K562 (cell line): Measurements from ENCODE around the gene PDLIM4. TPM values are rescaled to one million over a fixed set of nuclear protein-coding genes. Genes with fewer than 3 reads are reported as not detected.

ENCODE experiments used
- ARHGAP35 ChIP-seq: fragments of 450-650 bp; IDR thresholded peaks from 2 replicates; pipeline ENCODE4 v1.6.1; 2018; ENCODE audit not compliant: partially characterized antibody
- CBX3 ChIP-seq, 2 experiments: IDR thresholded peaks; 1 replicate in 1 of 2; 2 replicates in 1 of 2; pipeline ENCODE4 v1.6.1; 2012; ENCODE audit warnings: inconsistent platforms in 2 of 2, low read length in 2 of 2, borderline replicate concordance in 1 of 2, control low read depth in 1 of 2
- CCNT2 ChIP-seq: IDR thresholded peaks from 2 replicates; pipeline ENCODE4 v1.6.1; 2011; ENCODE audit warnings: borderline replicate concordance, low read depth, mild to moderate bottlenecking, moderate library complexity, mixed read lengths, low read length; ENCODE audit not compliant: insufficient read length; ENCODE audit errors: extremely low read depth
- ESRRA ChIP-seq: fragments of 450-650 bp; IDR thresholded peaks from 2 replicates; pipeline ENCODE4 v1.6.1; 2014; ENCODE audit warnings: low read depth, mild to moderate bottlenecking, moderate library complexity, borderline replicate concordance
- ETV5 ChIP-seq: sonication (generic); formaldehyde crosslinking; IDR thresholded peaks from 2 replicates; pipeline ENCODE4 v1.4.0; 2020; ENCODE audit warnings: low read depth, mild to moderate bottlenecking, missing genetic modification reagents
- FIP1L1 ChIP-seq: fragments of 200-400 bp; formaldehyde crosslinking; IDR thresholded peaks from 2 replicates; pipeline ENCODE4 v1.6.1; 2018; ENCODE audit warnings: mild to moderate bottlenecking, low read depth, low read length; ENCODE audit not compliant: poor library complexity, severe bottlenecking
- HDAC3 ChIP-seq: fragments of 450-650 bp; IDR thresholded peaks from 2 replicates; pipeline ENCODE4 v1.6.1; 2018; ENCODE audit warnings: borderline replicate concordance, mild to moderate bottlenecking, moderate library complexity; ENCODE audit not compliant: partially characterized antibody
- L3MBTL2 ChIP-seq: fragments of 450-650 bp; IDR thresholded peaks from 2 replicates; pipeline ENCODE4 v1.6.1; 2016; ENCODE audit warnings: mild to moderate bottlenecking, moderate library complexity
- NRF1 ChIP-seq, 2 experiments: fragments of 450-650 bp; IDR thresholded peaks in 1 of 2; conservative IDR thresholded peaks in 1 of 2; 2 replicates each; pipeline ENCODE4 v1.6.1; 2014; ENCODE audit warnings: mild to moderate bottlenecking in 2 of 2
- POLR2B ChIP-seq: fragments of 450-650 bp; IDR thresholded peaks from 2 replicates; pipeline ENCODE4 v1.6.1; 2018; ENCODE audit warnings: low read depth; ENCODE audit not compliant: partially characterized antibody
- POLR3G ChIP-seq: IDR thresholded peaks from 2 replicates; pipeline ENCODE4 v1.6.1; 2011; ENCODE audit not compliant: insufficient read length, insufficient replicate concordance; ENCODE audit errors: extremely low read depth
- SP1 ChIP-seq: sonication (generic); formaldehyde crosslinking; IDR thresholded peaks from 2 replicates; pipeline ENCODE4 v1.8.1; 2022; ENCODE audit warnings: mild to moderate bottlenecking, missing genetic modification reagents
- SPI1 ChIP-seq: IDR thresholded peaks from 2 replicates; pipeline ENCODE4 v1.6.1; 2011; ENCODE audit warnings: low read depth, low read length, control low read depth, borderline replicate concordance
- YY1 ChIP-seq, 3 experiments: IDR thresholded peaks; 2 replicates each; pipeline ENCODE4 v1.6.1; 2011; ENCODE audit warnings: low read length in 2 of 3, mild to moderate bottlenecking in 2 of 3, moderate library complexity in 2 of 3, borderline replicate concordance in 1 of 3, control low read depth in 1 of 3, low read depth in 1 of 3; ENCODE audit not compliant: insufficient read depth in 3 of 3, insufficient replicate concordance in 2 of 3, control insufficient read depth in 1 of 3, insufficient read length in 1 of 3; ENCODE audit errors: extremely low read depth in 1 of 3
- ZBTB9 ChIP-seq: fragments of 450-650 bp; formaldehyde crosslinking; IDR thresholded peaks from 2 replicates; pipeline ENCODE4 v1.4.0; 2020; ENCODE audit warnings: mild to moderate bottlenecking, moderate library complexity
- ZFX ChIP-seq: sonication (generic); formaldehyde crosslinking; IDR thresholded peaks from 2 replicates; pipeline ENCODE4 v1.8.0; 2022; ENCODE audit warnings: mild to moderate bottlenecking, missing genetic modification reagents, moderate library complexity
- ZNF12 ChIP-seq: sonication (generic); formaldehyde crosslinking; IDR thresholded peaks from 2 replicates; pipeline ENCODE4 v1.4.0; 2020; ENCODE audit warnings: mild to moderate bottlenecking, missing genetic modification reagents
- ZNF217 ChIP-seq: sonication (generic); formaldehyde crosslinking; IDR thresholded peaks from 2 replicates; pipeline ENCODE4 v1.8.0; 2022; ENCODE audit warnings: mild to moderate bottlenecking, missing genetic modification reagents
- ZNF449 ChIP-seq: fragments of 250-450 bp; sonication (Bioruptor Pico); IDR thresholded peaks from 2 replicates; pipeline ENCODE4 v1.8.0; 2022; ENCODE audit warnings: moderate library complexity, mild to moderate bottlenecking, inconsistent platforms
- ZNF75A ChIP-seq: fragments of 450-650 bp; formaldehyde crosslinking; IDR thresholded peaks from 2 replicates; pipeline ENCODE4 v1.4.0; 2020; ENCODE audit warnings: mild to moderate bottlenecking
- polyA plus RNA-seq, 8 experiments: library from polyadenylated mRNA; depleted of rRNA in 4 of 8; stranded (reverse) in 5 of 8; unstranded in 3 of 8; fragments of >200 nt; fragmentation: Nextera tagmentation in 2 of 8; fragmentation: Illumina TruSeq in 1 of 8; extraction: Ambion mirVana in 2 of 8; extraction: Trizol in 1 of 8; gene quantifications; 2 replicates each; pipeline versions ENCODE4 v1.2.1 to v1.2.3, GENCODE V29; 2011 to 2014; ENCODE audit warnings: inconsistent platforms in 1 of 8, missing spikeins in 1 of 8
- total RNA-seq, 7 experiments: library from RNA; depleted of rRNA in 6 of 7; stranded (reverse); fragments of >200 nt in 6 of 7; fragmentation: Illumina TruSeq in 2 of 7; extraction: Trizol in 2 of 7; gene quantifications; 2 replicates each; pipeline versions ENCODE4 v1.2.1 to v1.2.3, GENCODE V29; 2011 to 2021; ENCODE audit warnings: low replicate concordance in 1 of 7
- TF ChIP-seq, protein P1 (sequence below): sonication (generic); formaldehyde crosslinking; IDR thresholded peaks from 2 replicates; pipeline ENCODE4 v1.8.0; 2022; ENCODE audit warnings: missing genetic modification reagents, mild to moderate bottlenecking, moderate library complexity, borderline replicate concordance

PDLIM4 gene
- total and polyA plus RNA-seq, 9 of the 15 experiments (the other 6 are each of a cell fraction or from before 2014, with no cell fraction given) = 0.28 to 32.8 (median 13.1) TPM

- TF ChIP-seq ZBTB9 (CRISPR knock-in tag) (peak; percentile 53; the same call in 1 of the 2 replicates), SP1 (CRISPR knock-in tag) (peak; percentile 84), POLR2B (peak; percentile 50), ARHGAP35 (no peak), CCNT2 (peak; percentile 66), ZNF75A (no peak), ZNF12 (peak; percentile 61; the same call in 1 of the 2 replicates), ETV5 (CRISPR knock-in tag) (peak; percentile 65; the same call in 1 of the 2 replicates), ESRRA (peak; percentile 47; the same call in 1 of the 2 replicates), FIP1L1 (no peak), ZNF217 (CRISPR knock-in tag) (no peak), CBX3 (IDR thresholded peaks at IDR 0.05; ENCODE audit: borderline replicate concordance in 1 of 2, low read length in 2 of 2) (no peak), POLR3G (no peak), HDAC3 (no peak), YY1 (IDR thresholded peaks at IDR 0.05; ENCODE audit: borderline replicate concordance in 1 of 3, control insufficient read depth in 1 of 3, extremely low read depth in 1 of 3, insufficient read depth in 3 of 3, insufficient read length in 1 of 3, insufficient replicate concordance in 2 of 3, low read depth in 1 of 3, low read length in 2 of 3) (peak in 1 of 3 experiments; percentile 9), ZFX (CRISPR knock-in tag) (peak; percentile 93), SPI1 (no peak), ZNF449 (no peak), L3MBTL2 (peak; percentile 83), NRF1 (conservative IDR thresholded peaks at IDR 0.05 in 1 of 2, IDR thresholded peaks at IDR 0.05 in 1 of 2) (peak; percentile 68 to 71; a peak in 3 of 4 replicates)
- TF ChIP-seq, protein P1, sequence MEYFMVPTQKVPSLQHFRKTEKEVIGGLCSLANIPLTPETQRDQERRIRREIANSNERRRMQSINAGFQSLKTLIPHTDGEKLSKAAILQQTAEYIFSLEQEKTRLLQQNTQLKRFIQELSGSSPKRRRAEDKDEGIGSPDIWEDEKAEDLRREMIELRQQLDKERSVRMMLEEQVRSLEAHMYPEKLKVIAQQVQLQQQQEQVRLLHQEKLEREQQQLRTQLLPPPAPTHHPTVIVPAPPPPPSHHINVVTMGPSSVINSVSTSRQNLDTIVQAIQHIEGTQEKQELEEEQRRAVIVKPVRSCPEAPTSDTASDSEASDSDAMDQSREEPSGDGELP = no peak
Observed at GRCh38 chr5:132227485-132228240, 29.8 kb upstream of the PDLIM4 start, which contains the start of gene P4HA2 (continued).
